Gastrocnemius medialis (tissue), 4 donors: ENCODE results near the gene B3GLCT. TPM values are rescaled to one million over a fixed set of nuclear protein-coding genes. Genes with fewer than 3 reads are reported as not detected.

Source experiments
- ATAC-seq, 2 donors: fragments of 150-250 bp; one replicate each; pipeline ENCODE4 v1.9.1; 2016
- DNase-seq, 2 donors: peaks; one replicate each; pipeline ENCODE4 v3.0.0-alpha.2; 2019
- H3K27ac ChIP-seq, 4 donors: fragments of 200-600 bp; sonication (generic); 1 replicate in 1 of 4; 2 replicates in 3 of 4; pipeline ENCODE4 v1.5.1; 2016 to 2018; ENCODE audit warnings: mild to moderate bottlenecking in 2 of 4, moderate library complexity in 1 of 4
- H3K27me3 ChIP-seq, 3 donors: fragments of 200-600 bp; sonication (generic) in 2 of 3; 1 replicate in 1 of 3; 2 replicates in 2 of 3; pipeline versions ENCODE4 v1.5.1 to v1.6.0; 2016 to 2019; ENCODE audit warnings: mild to moderate bottlenecking in 1 of 3, moderate library complexity in 1 of 3
- H3K36me3 ChIP-seq, 2 donors: fragments of 200-600 bp; sonication (generic) in 1 of 2; one replicate each; pipeline ENCODE4 v1.5.1; 2017 to 2018
- H3K4me1 ChIP-seq, 2 donors: fragments of 200-600 bp; sonication (generic) in 1 of 2; one replicate each; pipeline ENCODE4 v1.5.1; 2016 to 2017; ENCODE audit warnings: mild to moderate bottlenecking in 2 of 2
- H3K4me3 ChIP-seq, 4 donors: fragments of 200-600 bp; sonication (generic) in 3 of 4; 1 replicate in 1 of 4; 2 replicates in 3 of 4; pipeline ENCODE4 v1.5.1; 2016 to 2019; ENCODE audit warnings: mild to moderate bottlenecking in 2 of 4
- H3K9me3 ChIP-seq, 3 donors: fragments of 200-600 bp; sonication (generic) in 2 of 3; 1 replicate in 1 of 3; 2 replicates in 2 of 3; pipeline ENCODE4 v1.5.1; 2016 to 2019
- CTCF ChIP-seq, 5 experiments: fragments of 450-650 bp in 3 of 5; fragments of 200-600 bp in 2 of 5; sonication (generic) in 2 of 5; IDR thresholded peaks in 4 of 5; conservative IDR thresholded peaks in 1 of 5; 1 replicate in 4 of 5; 2 replicates in 1 of 5; pipeline ENCODE4 v1.5.1; 2016 to 2019; ENCODE audit warnings: antibody characterized with exemption in 5 of 5, mild to moderate bottlenecking in 3 of 5, moderate library complexity in 3 of 5
- POLR2A ChIP-seq, 2 donors: fragments of 450-650 bp; IDR thresholded peaks; one replicate each; pipeline ENCODE4 v1.6.1; 2017; ENCODE audit warnings: antibody characterized with exemption in 2 of 2, mild to moderate bottlenecking in 2 of 2, moderate library complexity in 2 of 2
- in situ Hi-C, 4 donors: fragments of 200-750 bp; cut with MboI; loops; one replicate each; pipeline versions ENCODE4 v1.15.0 to v1.8.0; 2017; ENCODE audit warnings: low sequenced_read_pairs in 4 of 4
- intact Hi-C: fragments of 100-400 bp; cut with DNase I; formaldehyde crosslinking; loops from one replicate; pipeline ENCODE4 v1.15.1; 2023; ENCODE audit warnings: low total_unique reads
- total RNA-seq, 4 donors: library from RNA; depleted of rRNA; stranded (reverse); fragments of >200 nt; gene quantifications; one replicate each; pipeline versions ENCODE4 v1.1.0 to v1.2.3, GENCODE V29; 2016

The B3GLCT gene
- total RNA-seq, 4 donors from 2014 or later, result 2.4 to 4.8 (median 3.6) TPM

- H3K4me1 ChIP-seq, result peaks cover 4 to 31% of the 10 kb centered on the region in 2 donors
- intact Hi-C loops, result no loop called here
- H3K4me3 ChIP-seq, result no peak overlapping the region
- H3K9me3 ChIP-seq, result no peaks in the 10 kb centered on the region
- in situ Hi-C loops, result no loop called here
- H3K27me3 ChIP-seq, result no peaks in the 10 kb centered on the region
- TF ChIP-seq CTCF (IDR thresholded peaks at IDR 0.05 in 4 of 5, conservative IDR thresholded peaks at IDR 0.05 in 1 of 5) (no peak), POLR2A (IDR thresholded peaks at IDR 0.05) (no peak)
- DNase-seq (no peak), ATAC-seq (peak; percentile 65 to 72)
- H3K36me3 ChIP-seq, result no peaks in the 10 kb centered on the region
- H3K27ac ChIP-seq, result peak overlapping the region in 2 of 4 donors; percentile 45 to 60
Observed at GRCh38 chr13:31328549-31329235, 128.9 kb downstream of the B3GLCT start.

GRCh38 chr13:31330236-31330635 lies 130.5 kb downstream of the B3GLCT start:
- DNase-seq, result no peak
- Histone ChIP-seq H3K4me3 (no peak overlapping the region), H3K27ac (peak overlapping the region in 1 of 4 donors; percentile 38)

GRCh38 chr13:31331068-31331467 lies 131.3 kb downstream of the B3GLCT start:
- H3K4me3 ChIP-seq, result no peak overlapping the region
- H3K27ac ChIP-seq, result peak overlapping the region in 1 of 4 donors; percentile 62
- in situ Hi-C loops, result no loop called here
- no peaks in the 10 kb centered on the region for H3K27me3 ChIP-seq
- TF ChIP-seq POLR2A (IDR thresholded peaks at IDR 0.05) (no peak), CTCF (IDR thresholded peaks at IDR 0.05 in 4 of 5, conservative IDR thresholded peaks at IDR 0.05 in 1 of 5) (no peak)
- peak in 1 of 2 donors; percentile 32 for DNase-seq
- H3K4me1 ChIP-seq, result peaks cover 4 to 31% of the 10 kb centered on the region in 2 donors
- no peaks in the 10 kb centered on the region for H3K9me3 ChIP-seq
- H3K36me3 ChIP-seq, result no peaks in the 10 kb centered on the region
- intact Hi-C loops, result no loop called here
- ATAC-seq, result peak; percentile 70 to 79

More at GRCh38 chr13:31330236-31330635, 130.5 kb downstream of the B3GLCT start:
- TF ChIP-seq CTCF (IDR thresholded peaks at IDR 0.05 in 4 of 5, conservative IDR thresholded peaks at IDR 0.05 in 1 of 5) (no peak), POLR2A (IDR thresholded peaks at IDR 0.05) (no peak)
- in situ Hi-C loops, result no loop called here
- intact Hi-C loops, result no loop called here
- Histone ChIP-seq H3K27me3 (no peaks in the 10 kb centered on the region), H3K36me3 (no peaks in the 10 kb centered on the region), H3K9me3 (no peaks in the 10 kb centered on the region), H3K4me1 (peaks cover 4 to 31% of the 10 kb centered on the region in 2 donors)
- ATAC-seq, result no peak

- peaks cover 0 to 5% (median 0%) of the 10 kb centered on the region in 3 donors for H3K9me3 ChIP-seq
- TF ChIP-seq CTCF (IDR thresholded peaks at IDR 0.05 in 4 of 5, conservative IDR thresholded peaks at IDR 0.05 in 1 of 5) (no peak), POLR2A (IDR thresholded peaks at IDR 0.05) (no peak)
- H3K36me3 ChIP-seq, result no peaks in the 10 kb centered on the region
- H3K4me3 ChIP-seq, result no peak overlapping the region
- intact Hi-C loops (no loop called here), in situ Hi-C loops (no loop called here)
- peaks cover 0 to 12% of the 10 kb centered on the region in 2 donors for H3K4me1 ChIP-seq
- DNase-seq, result no peak
- ATAC-seq, result no peak
- H3K27me3 ChIP-seq, result no peaks in the 10 kb centered on the region
- H3K27ac ChIP-seq, result no peak overlapping the region
Observed at GRCh38 chr13:31334547-31334946, 134.8 kb downstream of the B3GLCT start.
